DMS79 (cell line): ENCODE results near the gene KY.

Experiments used
- DNase-seq: peaks from one replicate; lab custom pipeline; 2025; lab: John Stamatoyannopoulos, UW

The KY gene

DNA sequence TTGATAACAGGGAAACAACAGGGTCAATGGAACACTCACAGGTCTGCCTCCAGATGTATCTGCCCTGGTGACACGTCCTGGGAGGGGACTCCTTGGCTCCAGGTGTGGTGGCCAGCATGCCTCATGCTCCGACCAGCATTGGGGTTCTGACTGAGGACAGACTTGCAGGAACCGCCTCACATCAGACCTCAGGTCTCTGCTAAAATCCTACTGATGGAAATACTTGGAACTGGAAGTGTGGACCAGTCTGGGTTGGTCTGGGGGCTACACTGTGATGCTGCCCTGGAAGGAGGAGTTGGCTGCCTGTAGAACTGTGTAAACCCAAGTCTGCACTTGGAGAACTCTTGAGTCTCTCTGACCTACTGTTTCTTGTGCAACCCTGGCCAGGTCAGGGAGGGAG is 17.1 kb upstream of the KY start:
- no peak for DNase-seq

DNA sequence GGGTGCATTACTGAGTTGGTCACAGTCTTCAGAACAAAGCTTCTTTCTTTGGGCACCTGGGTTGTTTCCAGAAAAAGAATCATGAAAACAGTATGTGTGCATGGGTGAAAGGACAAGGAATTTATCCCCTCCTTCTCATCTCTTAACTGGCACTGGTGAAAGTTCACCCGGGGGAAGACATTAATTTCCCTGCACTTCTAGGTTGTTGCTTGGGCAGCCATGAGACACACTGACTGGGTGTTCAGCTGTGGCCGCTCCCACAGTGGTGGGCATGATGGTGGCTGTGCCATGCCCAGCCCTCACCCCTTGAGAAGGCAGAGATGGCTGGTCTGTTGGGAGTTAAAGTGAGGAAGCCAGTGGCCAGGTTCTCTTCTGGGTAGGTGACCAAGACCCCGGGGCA is 16.6 kb upstream of the KY start:
- no peak for DNase-seq

DNA sequence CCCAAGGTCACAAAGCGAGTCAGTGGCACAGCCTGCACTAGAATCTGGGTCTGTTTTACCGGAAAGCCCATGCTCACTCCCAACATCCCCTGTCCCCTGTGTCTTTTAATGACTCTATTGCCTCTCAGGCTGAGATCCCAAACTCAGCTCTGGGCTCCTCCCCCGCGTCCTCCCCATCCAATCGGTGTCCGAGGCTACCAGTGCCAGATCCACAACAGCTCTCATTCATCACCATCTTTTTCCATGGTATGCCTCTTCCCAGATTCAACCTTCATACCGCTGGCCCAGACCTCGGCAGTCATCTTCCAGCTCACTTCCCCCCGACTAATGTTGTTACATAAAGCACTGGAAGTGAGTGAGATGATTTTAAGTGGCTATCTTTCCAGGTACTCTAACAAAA is 16.1 kb upstream of the KY start:
- no peak for DNase-seq

DNA sequence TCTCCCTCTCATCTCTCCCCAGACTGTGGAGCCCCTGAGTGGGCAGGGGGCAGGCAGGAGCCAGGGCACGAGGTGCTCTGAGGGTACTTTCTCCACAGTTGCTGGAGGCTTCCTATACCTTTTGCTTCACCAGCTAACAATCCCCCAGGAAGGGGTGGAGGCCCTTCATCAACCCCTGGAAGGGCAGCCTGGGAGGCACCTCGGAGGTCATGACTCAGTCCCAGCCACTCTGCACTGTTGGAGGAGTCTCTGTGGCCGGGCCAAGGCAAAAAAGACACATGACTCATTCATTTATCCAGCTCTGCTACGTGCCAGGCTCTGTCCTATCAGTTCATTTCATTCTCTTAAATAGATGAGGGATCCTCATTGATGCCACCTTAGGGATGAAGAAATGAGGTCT is 15.6 kb upstream of the KY start:
- DNase-seq, result no peak

DNA sequence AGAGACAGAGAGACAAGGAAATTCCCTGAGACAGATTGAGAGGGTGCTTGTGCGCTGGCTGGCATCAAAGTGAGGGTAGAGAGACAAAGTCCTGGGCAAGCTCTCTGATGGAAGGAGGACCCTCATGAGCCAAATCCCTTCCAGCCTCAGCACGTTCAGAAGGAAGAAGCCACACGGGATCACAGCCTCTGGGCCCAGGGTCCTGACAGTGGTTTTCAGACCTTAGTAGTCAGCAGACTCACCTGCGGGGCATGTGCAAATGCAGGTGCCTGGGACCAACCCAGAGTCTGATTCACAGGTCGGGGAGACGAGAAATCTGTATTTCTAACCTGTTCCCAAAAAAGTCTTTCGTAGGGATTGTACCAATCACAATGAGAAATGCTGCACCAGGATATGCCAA is 15.2 kb upstream of the KY start:
- DNase-seq, result no peak

DNA sequence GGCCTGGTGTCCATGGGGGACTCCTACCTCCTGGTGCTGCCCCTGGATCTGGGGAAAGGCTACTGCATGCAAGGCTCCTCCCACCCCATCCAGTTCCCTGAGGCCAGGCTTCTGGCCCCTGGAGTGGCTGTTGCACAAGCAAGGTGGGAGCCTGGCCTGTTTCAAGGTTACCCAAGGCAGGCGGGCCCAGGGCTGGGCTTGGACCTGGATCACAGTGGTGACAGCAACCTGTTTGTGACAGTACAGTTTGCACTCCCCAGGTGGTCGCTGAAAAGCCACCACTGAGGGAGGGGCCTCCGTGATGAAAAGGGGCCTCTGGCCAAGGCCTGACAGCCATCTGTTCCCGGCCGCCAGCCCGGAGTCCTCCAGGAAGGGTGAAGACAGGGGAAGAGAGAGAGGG is 14.4 kb upstream of the KY start:
- no peak for DNase-seq

DNA sequence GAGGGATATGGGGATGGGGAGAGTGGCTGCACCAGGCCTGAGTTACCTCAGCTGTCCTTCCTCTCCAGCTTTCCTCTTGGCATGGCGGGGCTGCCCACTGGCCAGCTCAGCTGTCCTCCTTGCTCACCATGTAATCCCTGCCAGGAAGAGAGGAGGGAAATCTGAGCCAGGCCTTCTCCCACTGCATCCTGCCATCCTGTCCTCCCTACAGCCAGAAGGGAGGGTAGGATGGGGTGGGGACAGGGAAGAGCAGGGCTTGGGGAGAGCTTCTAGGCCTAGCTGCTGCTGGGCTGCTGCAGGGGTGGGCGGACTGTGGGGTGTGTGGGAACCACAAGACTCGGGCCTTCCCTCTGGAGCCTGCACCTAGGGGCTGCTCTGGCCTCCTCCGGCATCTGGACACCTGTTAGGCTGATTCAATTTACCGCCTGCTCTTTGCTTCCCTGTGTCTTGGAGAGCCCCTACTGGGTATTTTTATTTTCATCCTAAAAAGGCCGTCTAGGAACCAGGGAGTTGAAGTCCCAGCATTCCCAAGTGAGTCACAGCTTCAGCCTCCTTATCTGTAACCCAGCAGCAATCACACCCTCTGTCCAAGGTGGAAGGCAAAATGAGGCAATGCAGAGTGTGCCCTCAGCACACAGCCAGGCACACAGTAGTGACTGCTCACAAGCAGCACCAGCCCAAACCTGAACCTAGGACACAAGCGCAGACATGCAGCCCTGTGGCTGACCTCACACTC is 13.1 kb upstream of the KY start:
- no peak for DNase-seq

DNA sequence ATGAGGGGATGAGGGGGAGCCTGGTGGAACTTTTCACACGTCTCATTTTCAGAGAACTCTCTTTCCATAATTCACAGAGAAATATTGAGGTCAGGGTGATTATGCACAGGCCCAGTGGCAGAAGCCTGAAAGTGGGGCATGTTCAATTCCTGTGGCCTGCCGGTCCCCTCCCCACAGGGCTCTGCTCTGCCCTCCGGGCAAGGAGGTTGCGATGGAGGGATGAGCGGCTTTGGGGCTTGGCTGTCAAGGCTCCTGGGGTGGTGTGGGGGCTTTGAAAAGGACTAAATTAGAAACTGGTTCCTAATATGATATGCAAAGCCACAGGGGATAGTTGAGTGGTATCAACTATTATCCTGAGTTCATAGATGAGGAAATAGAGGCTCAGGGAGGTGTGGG is 9.2 kb upstream of the KY start:
- DNase-seq, result no peak

DNA sequence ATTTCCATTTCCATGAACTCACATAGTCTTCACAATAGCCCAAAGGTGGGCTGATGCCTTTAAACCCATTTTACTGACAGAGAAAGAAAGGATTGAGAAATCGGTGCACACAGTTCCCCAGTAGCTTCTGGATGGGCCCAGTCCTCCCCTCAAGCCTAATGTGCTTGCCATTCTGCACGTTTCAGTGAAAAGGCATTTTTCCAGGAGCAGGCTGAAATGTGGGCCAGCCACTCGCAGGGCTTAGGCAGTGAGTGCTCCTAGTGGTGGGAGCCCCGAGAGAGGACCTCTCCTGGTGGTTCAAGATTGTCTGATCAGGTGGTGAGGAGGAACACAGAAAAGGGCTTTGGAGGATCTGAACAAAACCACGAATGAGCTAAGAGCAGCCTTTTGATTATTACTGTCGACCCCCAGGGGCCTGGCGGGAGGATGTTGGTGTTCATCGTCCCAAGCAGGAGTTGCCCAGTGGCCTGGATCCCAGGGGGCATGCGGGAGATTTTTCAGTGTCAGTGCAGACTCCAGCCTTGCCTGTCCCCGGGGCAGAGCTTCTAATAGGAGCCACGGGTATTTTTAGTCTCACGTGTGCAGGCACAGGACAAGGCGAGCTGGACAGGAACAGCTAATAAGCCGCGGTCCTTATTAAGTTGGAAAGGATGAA is 8.7 kb upstream of the KY start:
- no peak for DNase-seq

DNA sequence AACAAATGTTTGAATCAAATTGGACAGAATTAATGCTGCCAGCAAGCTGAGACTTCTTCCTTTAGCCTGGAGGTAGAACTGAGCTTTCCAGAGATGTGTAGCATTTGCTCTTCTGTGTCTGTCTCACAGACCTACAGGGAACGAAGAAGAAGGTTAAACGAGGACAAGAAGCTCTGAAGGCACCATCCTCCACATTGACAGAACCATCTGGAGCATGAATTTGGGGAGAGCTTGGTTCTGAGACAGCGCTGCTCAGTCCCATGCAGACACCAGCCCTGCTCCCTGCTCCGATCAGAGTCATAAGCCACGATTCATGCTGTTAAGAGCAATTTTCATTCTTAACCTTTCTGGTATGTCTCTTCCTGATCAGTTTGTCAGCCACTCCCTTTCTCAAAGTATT is 7.7 kb upstream of the KY start:
- no peak for DNase-seq

DNA sequence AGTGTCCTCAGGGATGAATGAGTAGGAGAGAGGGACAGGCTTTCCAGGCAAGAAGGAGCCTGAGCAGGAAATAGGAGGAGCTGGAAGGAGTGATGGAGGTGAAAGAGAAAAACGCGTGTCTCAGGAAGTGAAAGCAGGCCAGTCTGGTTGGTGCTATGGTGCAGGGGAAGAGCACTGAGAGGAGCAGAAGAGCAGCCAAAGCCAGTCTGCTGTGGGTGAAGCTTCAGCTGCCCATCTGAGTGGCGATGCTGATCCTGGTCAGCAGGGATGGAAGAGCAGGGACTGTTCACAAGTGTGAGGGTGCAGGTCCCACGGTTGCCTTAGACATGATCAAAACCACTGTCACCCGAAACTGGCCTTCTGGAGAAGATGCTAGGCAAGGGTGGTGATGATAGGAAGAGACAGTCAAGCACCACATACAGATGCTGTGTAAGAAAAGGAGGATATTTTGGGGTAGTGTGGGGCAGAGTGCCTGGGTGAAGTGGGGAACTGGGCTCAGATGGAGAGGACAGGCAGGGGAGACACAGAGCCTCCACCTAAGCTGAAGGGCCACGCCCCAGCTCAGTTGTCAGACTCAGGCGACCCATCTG is 5.5 kb upstream of the KY start:
- no peak for DNase-seq

DNA sequence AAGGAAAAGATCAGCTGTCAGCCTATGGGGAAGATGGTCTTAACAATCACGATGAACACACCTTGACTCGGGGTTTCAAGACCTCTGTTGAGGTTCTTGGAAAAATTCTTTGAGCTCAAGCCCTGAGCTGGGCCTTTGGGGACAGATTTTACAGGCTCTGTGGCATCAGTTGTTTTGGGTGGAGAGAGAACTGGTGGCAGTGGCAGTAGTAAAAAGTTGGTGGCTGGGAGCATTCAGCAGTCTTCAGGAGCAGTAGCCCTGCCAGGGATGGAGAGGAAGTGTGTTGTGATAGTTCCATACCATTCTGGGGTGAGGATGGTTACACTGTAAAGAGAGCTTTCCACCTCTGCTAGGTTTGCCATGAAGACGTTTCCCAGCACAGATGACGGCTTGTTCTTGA is 4.9 kb upstream of the KY start:
- no peak for DNase-seq

DNA sequence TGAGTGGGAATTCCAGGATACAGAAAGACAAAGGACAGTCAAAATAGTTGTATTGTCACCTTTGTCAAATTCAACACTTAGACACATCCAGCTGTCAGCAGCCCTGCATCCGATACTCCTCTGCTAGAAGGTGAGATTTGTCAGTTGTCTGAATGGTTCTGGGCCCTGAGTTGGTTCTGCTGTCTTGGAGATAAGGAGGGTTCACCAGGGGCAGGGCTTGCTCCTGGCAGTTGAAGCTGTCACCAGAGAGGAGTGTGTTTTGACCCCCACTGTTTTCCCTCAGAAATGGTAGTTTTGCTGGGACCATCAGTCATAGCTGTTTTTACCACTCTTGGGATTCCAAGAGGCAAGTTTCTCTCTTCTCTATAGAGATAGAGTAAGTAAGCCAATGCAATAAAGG is 3.2 kb upstream of the KY start:
- DNase-seq, result no peak

DNA sequence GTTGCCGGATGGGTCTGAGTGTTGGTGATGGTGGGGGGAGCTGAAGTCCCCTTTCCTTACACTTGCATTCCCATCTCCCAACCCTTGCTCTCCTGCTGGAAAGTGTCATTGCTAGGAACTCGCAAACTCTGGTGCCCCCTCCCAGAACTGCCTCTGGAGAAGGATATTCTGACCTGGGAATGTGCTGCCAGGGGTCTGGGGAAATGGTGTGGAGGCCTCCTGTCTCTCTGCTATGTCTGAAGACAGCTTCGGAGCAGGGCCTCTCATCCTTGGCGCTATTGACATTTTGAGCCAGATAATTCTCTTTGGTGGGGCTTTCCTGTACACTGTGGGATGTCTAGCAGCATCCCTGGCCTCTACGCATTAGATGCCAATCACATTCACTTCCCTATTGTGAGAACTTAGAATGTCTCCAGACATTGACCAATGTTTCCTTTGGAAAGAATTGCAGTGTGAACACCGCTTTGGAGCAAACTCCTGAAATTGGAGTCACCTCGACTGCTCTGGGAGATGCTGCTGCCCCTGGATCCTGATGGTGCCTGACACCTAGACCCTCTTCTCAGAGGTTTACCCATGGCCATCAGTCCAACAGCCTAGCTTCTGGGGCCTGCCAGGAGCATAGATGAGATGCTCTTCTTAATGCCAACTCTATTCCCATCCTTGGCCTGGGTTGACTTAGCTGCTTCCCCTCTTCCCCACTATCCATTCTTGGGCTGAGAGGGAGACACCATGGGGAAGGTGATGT is 2.2 kb upstream of the KY start:
- DNase-seq, result no peak

DNA sequence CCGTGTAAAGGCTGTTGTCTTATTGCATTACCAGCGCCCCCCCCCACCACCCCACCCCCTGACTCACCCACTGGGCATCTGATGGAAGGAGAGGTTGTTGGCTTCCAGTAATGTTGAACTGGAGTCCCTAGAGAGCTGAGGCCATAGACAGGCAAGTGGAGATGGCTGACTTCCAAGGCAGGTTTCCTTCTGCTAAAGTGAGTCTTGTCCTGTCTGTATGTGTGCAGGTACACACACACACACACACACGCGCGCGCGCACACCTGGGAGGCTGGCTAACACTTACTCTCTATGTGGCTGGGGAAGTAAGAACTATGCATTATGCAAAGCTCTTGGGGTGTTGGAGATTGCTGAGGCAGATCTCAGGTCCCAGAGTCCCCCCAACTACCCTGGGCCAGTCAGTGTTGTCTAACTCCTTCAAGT is 1.6 kb upstream of the KY start:
- peak; percentile 78 for DNase-seq

DNA sequence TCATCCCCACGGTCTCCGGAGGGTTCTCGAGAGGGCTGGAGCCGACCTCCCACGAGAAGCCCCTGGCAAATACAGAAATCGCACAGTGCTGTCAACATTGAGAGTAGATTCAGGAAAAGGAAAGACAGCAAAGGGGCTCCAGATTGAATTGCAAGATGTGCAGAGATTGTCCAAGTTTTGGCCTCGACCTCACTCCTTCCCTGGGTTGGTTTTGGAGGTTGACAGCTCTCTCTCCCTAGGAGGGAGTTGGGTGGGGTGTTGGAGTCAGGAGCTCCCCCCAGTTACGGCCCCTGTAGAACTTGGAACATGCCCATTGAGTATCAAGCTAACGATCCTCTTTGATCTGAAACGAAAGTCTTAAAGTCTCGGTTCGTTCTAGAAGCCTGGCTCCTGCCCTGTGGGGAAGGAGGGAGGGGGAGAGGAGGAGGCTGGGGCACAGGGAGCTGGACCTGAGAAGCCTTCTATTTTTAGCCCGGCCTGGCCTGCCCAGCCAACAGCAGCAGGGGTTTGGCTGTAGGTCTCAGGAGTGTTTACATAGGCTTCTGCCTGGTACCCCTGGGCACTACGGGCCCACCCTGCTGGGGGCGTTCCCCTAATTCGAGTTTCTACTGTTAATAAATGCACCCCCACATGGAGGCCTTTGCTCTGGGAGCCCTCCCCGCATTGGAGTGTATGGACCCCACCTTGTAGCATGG is 672 bp upstream of the KY start:
- DNase-seq, result peak; percentile 8

DNA sequence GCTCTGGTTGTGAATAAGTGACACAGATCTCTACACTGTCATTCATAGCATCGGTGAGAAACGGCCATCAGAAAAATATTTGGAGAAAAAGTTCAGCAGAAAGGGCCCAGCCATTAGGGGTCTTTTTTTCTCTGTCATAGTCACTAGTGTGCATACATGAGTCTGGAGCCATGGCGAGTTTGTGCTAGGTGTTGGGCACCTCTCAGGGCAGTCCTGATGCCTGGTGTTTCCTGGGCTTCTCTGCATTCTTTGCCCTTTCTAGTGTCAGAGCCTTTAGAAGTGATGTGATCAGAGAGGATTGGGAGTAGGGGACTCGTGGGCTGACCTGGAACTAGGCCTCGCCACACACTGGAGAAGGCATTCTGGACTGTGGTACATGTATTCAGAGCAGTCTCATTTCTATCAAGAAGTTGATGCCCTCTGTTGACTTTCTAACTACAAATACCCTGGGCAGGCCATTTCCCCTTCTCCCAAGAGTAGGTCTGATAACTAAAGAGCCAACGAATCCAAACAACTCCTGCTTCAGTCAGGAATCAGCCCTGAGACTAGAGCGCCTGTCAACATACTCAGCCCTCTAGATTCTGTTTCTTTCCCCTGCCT is 1.6 kb downstream of the KY start:
- DNase-seq, result no peak

DNA sequence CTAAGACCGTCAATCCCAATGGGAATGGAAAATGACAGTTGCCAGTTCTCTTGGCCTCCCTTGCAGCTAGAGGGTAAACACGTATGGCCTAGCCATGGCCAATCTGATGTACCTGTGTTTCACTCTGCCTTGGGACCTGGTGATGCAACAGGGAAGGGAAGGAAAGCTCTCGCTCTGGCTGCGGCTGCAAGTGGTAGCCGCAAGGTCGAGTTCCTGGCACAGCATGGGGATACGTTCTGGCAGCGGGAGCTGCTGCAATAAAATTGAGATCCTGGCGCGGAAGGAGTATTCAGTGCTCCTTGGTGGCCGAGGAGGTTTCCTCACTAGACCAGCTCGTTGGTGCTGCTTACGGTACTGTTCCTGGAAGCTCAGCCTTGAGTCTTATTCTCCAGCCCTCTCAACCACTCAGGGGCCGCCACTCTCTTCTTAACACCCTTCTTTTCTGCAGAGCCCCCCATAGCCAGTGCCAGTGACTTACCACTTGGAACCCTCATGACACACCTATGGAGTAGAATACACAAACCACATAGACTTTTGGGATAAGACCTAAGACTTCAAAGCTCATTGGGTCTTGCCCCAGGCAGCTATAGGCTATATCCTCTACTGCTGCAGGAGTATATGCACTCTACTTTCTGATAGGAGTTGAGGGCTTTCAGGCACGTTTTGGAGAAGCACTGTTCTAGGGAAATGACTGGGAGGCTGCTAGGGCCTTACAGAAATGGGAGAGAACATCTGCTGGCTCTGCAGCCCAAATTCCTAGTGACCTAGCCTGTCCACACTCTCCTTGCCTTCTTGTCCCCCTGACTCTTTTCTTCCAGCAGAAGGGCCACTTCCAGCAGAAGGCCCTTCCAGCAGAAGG is 2.7 kb downstream of the KY start:
- DNase-seq, result no peak

DNA sequence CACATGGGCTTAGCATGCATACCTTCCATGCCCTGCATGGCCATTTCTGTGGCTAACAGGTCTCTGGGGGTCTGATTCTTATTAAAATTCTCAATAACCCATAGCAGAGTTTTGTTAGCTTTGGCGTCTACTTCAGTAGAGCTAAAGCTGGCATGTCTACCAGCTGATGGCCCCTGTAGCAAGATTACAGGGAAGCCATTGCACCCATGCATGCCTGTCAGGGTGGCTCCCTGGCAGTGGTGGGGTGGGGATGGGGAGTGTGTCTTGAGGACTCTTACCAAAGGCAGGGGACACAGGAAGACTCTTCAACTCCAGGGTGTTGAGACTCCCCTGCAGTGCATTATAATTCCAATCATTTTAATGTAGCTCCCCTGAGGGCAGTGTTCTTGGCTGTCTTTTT is 4.7 kb downstream of the KY start:
- no peak for DNase-seq

DNA sequence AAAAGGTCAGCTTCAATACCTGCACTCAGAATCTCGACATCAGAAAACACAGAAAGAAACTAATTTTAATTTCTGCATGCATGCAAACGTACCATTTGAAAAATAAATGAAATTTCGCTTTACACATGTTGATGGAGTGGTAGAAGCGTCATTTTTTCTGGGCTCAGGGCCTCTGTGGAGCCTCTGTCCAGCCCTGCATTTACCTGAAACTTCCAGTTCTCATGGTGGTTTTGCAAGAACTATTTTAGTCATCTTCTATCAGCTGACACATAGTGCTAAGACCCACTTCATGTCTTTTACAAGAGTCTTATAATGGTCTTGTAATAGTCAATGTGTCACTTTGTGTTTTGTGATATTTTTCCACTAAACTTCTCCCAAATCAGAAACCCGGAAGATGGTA is 5.3 kb downstream of the KY start:
- DNase-seq, result no peak
